IPS-18a (cell line): ENCODE data around the gene FAM81B.

ENCODE experiments used
- H3K27ac ChIP-seq: one replicate; pipeline ENCODE4 v1.5.1; 2013; ENCODE audit warnings: low read length
- H3K27me3 ChIP-seq: one replicate; pipeline ENCODE4 v1.6.1; 2013; ENCODE audit warnings: mild to moderate bottlenecking, low read length; ENCODE audit not compliant: control insufficient read depth, insufficient read depth
- H3K36me3 ChIP-seq: one replicate; pipeline ENCODE4 v1.6.1; 2013; ENCODE audit warnings: low read depth, low read length; ENCODE audit not compliant: control insufficient read depth
- H3K4me1 ChIP-seq: one replicate; pipeline ENCODE4 v1.6.1; 2013; ENCODE audit warnings: low read depth, low read length; ENCODE audit not compliant: control insufficient read depth
- H3K4me3 ChIP-seq: one replicate; pipeline ENCODE4 v1.5.1; 2013; ENCODE audit warnings: low read length
- H3K9ac ChIP-seq: one replicate; pipeline ENCODE4 v1.6.1; 2013; ENCODE audit warnings: mild to moderate bottlenecking, low read length, moderate library complexity
- H3K9me3 ChIP-seq: one replicate; pipeline ENCODE4 v1.6.1; 2013; ENCODE audit warnings: low read depth, low read length; ENCODE audit not compliant: control insufficient read depth

The FAM81B gene

DNA sequence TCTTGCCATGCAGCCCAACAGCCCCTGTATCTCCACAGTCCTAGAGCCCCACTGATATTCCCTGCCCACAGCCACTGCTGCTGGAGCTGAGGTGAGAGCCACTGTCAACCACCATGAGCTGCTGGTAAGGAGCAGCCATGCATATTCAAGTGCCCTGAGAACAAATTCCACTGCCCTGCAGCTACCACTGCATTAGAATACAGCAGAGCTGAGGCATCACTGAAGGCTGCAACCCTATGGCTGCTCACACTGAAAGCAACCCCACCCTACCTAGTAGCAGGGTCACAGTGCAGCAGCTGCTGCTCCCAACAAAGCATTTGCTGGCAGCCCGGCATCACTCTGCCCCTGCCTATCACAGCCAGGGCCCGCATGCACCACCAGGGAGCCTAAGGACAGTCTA, 95.0 kb downstream of the FAM81B start:
- H3K27ac ChIP-seq: no peak overlapping the region
- H3K9ac ChIP-seq: no peak overlapping the region
- peaks cover 54% of the 10 kb centered on the region for H3K36me3 ChIP-seq
- no peaks in the 10 kb centered on the region for H3K4me1 ChIP-seq
- no peaks in the 10 kb centered on the region for H3K27me3 ChIP-seq
- H3K4me3 ChIP-seq: no peak overlapping the region
- no peaks in the 10 kb centered on the region for H3K9me3 ChIP-seq

DNA sequence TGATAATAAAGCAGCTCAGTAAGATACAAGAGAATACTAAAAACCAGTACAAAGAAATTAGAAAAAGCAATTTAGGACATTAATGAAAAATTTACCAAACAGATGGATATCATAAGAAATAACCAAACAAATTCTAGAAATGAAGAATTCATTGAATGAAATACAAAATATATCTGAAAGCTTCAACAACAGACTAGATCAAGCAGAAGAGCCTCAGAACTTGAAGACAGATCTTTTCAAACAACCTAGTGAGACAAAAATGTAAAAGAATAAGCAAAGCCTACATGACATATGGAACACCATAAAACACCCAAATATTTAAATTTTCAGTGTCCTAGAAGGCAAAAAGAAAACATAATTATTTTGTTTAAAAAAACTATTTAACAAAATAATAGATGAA, 96.7 kb downstream of the FAM81B start:
- no peak overlapping the region for H3K4me3 ChIP-seq
- H3K27ac ChIP-seq: no peak overlapping the region
- H3K4me1 ChIP-seq: no peaks in the 10 kb centered on the region
- H3K9me3 ChIP-seq: no peaks in the 10 kb centered on the region
- H3K36me3 ChIP-seq: peaks cover 45% of the 10 kb centered on the region
- no peak overlapping the region for H3K9ac ChIP-seq
- H3K27me3 ChIP-seq: no peaks in the 10 kb centered on the region
